Middle frontal gyrus (tissue), 1 donor: ENCODE measurements around the gene RAX.
"Not testable (repeated sequence)": the region's sequence is repeated elsewhere in the genome, so short reads cannot be mapped to it uniquely, and the experiment has no call there.

Source experiments
- DNase-seq: peaks from one replicate; pipeline ENCODE4 v3.0.0-alpha.2; 2015; ENCODE audit warnings: low spot score; ENCODE audit errors: extremely low spot score

The RAX gene

DNA sequence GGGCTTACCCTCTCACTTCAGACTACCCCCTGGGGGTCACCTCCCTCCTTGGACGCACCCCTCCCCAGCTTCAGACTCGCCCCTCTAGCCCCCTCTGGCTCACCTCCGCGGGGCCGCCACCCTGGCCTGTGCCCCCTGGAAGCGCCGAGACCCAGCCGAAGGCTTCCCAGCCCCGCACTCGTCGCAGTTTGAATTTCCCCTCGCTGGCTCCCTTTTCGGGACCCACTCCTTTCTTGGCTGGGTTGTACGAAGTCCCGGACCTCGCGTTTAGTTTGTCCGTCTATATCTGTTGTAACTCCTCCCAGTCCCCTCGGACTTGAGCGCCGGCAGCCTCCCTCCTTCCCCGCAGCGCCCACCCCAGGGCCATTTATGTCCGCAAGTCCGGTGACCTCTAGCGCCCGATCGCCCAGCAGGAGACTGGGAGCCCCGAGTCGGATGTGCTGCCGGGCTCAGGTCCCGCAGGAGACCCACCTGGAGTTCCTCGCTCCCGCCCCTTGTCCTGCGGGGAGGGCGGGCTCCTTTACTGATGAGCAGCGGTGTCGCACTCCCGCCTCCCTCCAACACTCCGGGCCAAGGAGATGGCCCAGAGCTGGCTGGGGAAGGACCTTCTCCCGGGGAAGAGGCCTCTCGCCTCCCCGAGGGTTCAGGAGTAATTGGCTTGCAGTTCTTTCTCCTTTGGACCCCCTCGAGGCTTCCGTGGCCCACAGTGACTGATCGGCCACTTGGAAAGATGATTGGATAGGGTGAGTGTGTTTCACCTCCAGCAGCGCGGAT is 692 bp upstream of the RAX start:
- DNase-seq = no peak

DNA sequence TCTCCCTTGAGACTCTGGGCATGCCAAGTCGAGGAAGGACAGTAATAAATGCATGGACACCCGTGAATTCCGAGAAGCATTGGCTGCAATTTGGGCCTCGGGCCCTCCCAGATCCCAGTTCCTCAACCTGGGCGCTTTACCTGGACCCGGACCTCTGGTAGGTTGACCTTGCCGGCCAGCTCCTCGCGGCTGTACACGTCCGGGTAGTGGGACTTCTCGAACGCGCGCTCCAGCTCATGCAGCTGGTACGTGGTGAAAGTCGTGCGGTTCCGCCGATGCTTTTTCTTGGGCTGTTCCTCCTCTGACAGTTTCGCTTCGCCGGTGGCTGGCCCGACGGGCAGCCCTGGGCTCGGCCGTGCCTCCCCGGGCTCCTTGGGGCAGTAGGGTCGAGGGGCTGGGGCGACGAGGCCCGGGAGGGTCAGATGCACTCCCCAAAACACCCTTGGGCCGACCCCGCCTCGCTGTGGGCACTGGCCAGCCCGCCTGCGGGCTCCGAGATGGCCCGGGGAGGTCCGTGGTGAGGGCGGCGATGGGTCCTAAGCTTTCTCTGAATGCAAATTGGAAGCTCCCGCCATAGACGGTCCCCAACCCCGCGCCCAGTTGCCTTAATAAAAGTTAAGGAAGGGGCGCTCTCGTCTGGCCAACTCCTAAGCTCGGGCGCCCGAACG is 899 bp downstream of the RAX start:
- DNase-seq = no peak

DNA sequence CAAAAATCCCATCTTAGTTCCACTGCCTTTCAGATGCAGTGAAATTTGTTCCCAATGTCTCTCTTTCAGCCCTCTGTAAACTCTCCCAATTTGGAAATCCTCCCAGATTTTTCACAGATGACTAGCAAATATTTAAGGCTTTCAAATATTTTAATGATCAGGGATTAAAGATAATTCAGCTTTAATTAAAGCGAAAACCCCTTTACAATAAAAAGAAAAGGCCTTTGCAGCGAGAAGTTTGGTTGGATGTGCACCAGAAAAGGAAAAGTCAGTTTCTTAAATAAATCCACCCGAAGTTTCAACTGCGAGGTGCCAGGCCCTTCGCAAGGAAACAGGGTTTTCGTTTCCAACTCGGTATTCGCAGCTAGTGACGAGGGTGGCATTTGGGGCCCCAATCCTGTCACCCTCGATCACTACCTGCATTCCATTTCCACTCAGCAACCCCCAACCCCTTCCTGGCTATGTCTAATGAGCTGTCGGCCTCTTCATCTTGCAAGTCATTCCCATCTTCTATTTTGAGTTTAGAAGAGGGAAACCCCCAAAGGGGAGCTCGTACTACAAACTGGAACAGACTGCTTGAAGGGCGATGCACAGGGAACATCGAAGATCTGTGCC is 1.5 kb downstream of the RAX start:
- DNase-seq = no peak

DNA sequence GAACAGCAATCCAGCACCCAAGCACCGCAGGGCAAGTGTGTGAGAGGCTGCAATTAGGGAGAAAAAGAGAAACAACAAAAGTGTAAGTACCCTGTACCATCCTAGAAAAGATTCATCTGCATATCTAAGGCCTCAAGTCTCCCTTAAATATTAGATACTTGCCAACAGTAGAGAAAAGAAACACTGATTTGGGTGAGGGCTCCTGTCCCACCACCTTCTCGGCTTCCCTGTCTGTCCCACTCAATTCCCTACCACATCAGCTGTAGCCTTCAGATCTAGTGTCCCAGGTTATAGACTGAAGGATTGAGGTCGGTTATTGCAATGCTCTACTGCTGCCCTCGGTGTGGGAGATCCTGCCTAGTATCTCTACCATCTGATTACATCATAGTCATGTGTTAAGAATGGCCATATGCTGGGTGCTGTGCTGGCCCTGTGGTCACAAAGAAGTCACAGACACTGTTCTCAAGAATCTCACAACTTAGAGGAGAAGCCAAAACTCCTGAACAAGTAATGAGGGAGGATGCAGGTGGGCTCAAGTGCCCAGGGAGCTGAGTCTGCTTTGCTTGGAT is 2.5 kb downstream of the RAX start:
- DNase-seq = no peak

DNA sequence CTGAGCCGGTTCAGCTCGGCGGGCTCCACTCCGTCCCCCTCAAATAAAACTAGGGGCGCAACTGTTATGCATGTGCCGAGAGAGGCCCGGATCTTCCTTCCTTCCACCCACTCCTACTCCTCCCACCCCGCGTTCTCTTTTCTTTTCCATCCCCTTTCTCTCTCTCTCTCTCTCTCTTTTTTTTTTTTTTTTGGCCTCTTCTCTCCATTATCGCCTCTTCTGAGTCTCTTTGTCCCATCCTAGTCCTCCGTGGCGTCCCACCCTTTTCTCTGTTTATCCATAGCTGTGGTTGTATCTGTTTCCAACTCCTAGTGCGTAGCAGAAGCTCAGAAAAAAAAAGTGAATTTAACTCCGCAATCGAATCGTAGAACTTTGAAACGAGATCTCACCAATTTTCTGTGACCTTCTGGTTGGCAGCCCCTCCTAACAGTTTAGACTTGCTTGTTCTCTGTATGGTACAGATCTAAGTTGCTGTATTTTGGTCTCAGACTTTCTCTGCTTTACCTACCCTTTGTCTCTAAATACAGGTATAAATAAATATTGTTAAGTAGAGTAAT is 3.6 kb downstream of the RAX start:
- no peak for DNase-seq

DNA sequence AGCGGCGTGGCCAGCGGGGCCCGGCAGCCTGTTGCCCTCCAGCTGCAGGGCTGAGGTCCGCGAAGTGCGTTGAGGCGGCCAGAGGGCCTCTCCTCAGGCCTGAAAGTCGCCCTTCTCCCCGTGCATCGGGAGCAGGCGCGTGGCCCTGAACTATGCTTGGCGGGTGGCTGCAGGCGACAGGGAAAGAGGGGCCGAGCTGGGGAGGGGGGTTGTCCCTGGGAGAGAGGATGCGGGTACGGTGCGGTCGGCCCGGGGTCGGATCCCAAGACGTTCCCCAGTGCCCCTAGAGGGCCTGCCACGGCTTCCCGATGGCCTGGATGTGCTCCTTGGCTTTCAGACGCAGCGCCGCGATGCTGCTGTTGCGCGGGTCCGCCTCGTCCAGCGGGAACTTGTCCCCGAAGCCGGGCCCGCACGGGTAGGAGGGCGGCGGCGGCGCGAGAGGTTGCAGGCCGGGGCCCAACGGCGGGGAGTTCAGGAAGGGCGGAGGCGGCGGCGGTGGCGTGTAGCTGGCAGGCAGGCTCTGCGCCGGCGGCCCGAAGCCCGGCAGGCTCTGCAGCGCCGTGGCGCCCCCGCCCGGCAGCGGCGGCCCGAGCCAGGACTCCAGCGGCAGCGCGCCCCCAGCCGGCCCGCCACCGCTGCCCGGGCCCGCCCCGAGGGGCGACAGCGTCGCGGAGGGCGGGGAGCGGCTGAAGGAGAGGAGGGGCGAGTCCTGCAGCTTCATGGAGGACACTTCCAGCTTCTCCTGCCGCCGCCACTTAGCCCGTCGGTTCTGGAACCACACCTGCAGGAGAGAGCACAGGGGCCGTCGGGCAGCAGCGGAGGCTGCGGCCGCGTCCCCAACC is 4.3 kb downstream of the RAX start:
- DNase-seq = no peak

DNA sequence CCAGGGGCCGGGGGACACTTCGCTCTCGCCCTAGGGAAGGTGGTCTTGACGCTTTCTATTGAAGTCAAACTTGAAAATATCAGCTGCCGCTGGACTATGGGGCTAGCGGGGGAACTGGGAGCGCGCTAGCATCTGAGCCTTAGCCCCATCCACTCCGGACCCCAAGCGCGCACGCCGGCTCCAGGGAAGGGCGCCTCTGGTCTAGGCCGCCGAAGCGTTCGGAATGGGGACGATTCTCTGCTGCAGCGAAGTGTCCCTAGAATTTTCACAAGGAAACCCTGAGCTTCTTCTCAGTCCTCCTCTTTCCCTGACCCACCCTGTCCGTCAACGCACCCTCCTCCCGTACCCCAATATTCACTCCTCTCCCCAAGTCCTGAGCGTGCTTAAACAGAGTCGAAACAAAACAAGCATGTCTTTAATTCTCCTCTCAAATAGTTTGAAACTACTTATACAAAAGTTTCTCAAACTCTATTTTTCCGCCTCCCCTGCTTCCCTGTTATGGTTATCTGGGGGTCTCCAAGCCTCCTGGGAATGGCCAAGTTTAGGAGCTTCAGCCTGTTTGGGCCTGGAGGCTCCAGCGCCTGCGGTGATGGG is 5.0 kb downstream of the RAX start:
- DNase-seq = no peak

DNA sequence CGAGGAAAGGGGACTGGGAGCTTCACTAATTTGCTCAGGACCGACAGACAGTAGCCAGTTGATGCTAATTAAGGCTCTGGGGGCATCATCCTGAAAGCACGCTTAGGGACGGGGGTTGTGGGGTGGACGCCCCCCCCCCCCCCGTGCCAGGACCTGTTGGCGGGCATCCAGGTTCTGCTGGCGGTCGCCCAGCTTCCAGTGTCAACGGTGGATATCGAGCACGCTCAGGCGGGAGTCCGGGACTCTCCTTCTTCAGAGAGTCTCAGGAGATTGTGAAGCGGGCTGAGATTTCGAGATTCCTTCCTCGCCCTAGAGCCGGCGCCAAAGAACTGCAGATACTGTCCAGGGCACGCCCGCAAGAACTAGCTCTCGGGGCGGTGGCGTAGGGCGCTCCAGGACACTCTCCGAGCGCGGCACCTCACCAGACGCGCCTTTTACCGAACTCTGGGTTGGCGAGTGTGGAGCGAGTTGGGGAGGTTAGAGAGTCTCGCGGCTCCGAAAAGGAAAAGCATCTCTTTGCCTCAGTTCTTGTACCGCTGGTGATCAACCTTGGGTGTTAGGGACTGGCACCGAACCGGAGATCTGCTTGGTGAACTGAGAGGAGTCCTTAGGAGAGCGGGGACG is 5.6 kb downstream of the RAX start:
- DNase-seq = no peak

DNA sequence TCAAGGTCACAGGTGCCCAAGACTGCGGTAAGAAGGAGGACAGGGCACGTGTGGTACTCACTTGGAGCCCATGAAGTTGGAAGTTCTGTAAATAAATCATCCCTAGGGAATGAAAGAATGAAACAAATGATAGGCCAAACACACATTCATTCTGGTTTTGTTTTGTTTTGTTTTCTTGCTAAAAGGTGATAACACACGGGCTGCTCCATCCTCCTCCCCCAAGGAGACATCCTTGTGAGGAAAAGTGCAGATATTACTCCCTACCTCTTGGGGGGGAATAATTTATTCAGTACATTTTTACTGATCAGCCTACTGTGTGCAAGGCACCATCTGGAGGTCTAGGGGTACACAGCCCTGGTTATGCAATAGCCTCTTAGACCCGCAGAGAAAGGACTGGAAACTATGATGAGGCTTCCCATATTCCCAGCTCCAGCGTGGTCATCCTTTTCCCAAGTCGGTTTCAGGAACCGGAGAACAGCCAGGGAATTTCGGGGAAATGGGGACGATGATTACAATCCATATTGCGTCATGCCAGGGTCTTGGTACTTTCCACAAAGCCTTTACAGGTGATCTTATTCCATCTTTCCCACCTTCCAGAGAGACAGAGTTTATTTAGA is 6.3 kb downstream of the RAX start:
- no peak for DNase-seq

DNA sequence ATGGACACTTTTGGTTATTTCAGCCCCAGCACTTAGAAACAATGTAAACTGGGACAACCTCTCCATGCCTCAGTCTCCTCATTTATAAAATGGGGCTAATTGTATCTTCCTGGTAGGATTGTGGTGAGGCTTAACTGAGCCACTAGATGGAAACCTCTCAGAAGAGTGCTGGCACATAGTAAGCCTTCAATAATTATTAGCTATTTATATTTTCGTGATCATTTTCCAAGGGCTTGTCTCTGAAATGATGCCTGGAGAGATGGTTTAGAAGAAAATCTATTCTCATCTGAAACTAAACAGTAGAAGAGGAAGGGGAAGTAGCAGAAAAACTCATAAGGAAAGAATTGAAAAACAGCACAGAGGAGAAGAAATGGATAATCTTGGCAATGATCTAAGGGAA is 6.8 kb downstream of the RAX start:
- DNase-seq = no peak

DNA sequence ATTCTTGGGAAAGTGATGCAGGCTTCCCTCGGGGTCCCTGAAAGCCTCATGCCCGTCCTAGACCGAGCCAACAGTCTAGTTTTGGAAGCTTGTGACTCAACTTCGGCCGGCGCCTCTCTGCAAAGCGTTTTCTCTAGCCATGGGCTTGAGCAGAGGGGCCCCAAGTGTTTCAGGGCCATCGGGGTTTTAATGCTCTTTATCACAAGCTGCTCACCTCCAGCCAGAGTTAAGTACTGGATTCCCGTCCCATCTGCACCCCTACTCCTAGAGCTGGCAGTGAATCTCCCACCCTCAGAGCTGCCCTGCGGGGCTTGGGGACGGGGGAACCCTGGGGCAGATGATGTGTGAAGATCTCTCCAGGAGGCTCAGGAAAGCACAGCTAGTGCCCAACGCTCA is 7.3 kb downstream of the RAX start:
- no peak for DNase-seq

DNA sequence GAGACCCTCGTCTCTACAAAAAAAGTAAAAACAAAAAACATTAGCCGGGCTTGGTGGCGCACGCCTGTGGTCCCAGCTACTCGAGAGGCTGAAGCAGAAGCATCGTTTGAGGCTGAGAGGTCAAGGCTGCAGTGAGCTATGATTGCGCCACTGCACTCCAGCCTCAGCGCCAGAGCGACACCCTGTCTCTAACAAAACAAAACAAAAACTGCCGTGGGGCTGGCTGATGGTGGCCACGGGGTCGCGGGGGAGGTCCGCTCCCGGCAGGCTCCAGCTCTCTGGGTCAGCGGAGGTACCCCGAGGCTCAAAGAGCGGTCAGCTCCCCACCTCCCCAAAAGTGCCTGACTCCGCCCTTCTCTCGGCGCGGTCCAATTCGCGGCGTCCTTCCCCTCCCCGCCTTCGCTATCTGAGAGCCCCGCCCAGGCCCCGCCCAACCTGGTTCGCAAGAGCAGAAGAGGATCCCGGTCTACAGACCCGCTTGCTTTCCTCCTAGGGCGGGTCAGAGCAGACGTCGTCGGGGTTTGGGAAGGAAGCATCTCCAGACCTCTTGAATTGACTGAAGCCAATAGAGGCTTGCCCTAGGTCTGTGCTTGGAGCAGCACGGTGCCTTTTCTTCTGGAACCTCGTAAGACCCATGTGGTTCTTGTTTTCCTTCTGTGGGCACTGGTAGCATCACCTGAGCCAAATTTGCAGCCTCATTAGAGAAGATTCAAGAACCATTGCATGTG is 7.8 kb downstream of the RAX start:
- DNase-seq = no peak

DNA sequence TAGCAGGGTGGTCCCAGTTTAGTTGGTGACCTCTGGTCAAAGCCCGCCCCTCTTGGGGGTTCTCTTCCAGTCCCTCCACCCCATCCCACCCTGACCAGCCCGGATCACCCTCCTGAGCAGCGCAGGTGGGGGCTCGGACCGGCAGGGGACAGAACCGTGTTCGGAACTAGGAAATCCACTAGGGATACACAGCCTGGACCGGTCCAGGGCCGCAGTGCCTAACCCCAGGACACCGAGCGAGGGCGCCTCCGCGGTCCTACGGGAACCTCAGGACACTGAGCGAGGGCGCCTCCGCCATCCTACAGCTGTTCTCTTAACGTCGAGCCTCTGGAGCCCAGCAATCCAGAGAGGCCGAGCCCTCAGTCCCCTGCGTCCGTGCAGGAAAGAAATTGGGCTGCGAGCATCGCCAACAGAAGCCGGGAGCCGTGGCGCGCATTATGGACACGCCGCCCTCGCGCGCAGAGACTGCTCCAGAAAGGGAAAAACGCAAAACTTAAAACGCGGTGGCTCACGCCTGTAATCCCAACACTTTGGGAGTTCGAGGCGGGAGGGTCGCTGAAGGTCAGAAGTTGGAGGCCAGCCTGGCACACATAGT is 8.5 kb downstream of the RAX start:
- no peak for DNase-seq

DNA sequence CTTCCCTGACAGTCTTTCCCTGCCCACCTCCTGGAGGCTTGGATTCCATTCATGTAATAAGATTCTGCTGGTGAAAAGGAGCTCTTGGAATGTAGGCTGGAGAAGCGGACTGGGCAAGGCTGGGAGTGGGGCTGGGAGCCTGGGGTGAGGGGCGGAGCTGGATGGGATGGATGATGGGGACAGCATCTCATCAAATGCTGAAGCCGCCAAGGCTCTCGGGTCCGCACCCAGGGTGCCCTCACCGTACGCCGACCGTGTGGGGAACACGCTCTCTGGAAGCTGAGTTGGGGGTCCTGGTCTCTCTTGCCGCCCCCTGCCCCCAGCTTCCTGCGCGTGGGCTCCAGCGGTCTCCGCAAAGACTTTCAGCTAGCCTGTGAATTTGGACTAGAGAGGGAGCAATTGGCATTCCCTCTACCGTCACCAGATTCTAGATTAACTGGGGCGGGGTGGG is 9.1 kb downstream of the RAX start:
- no peak for DNase-seq

DNA sequence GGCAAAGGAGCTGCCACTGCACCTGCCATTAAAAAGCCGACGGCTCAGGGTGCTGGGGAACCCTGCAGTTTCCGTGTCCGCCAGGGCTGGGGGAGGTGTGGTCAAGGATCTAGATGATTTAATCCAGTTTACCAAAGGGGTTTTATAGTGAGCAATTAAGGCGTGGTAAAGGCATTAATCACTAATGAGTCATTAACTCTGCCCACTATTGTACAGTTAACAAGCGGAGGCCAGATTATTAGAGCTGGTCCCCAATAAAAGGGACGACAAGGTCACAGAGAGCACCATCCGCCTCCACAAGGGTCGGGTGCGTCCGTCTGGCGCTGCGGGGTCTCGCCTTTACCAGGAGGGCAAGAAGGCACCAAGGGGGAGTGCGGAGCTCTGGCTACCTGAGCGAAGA is 9.6 kb downstream of the RAX start:
- DNase-seq = no peak

DNA sequence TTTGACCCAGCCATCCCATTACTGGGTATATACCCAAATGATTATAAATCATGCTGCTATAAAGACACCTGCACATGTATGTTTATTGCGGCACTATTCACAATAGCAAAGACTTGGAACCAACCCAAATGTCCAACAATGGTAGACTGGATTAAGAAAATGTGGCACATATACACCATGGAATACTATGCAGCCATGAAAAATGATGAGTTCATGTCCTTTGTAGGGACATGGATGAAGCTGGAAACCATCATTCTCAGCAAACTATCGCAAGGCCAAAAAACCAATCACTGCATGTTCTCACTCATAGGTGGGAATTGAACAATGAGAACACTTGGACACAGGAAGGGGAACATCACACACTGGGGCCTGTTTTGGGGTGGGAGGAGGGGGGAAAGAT is 11.0 kb downstream of the RAX start:
- not testable (repeated sequence) for DNase-seq

DNA sequence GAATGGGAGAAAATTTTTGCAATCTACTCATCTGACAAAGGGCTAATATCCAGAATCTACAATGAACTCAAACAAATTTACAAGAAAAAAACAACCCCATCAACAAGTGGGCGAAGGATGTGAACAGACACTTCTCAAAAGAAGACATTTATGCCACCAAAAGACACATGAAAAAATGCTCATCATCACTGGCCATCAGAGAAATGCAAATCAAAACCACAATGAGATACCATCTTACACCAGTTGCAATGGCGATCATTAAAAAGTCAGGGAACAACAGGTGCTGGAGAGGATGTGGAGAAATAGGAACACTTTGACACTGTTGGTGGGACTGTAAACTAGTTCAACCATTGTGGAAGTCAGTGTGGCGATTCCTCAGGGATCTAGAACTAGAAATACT is 11.4 kb downstream of the RAX start:
- not testable (repeated sequence) for DNase-seq

DNA sequence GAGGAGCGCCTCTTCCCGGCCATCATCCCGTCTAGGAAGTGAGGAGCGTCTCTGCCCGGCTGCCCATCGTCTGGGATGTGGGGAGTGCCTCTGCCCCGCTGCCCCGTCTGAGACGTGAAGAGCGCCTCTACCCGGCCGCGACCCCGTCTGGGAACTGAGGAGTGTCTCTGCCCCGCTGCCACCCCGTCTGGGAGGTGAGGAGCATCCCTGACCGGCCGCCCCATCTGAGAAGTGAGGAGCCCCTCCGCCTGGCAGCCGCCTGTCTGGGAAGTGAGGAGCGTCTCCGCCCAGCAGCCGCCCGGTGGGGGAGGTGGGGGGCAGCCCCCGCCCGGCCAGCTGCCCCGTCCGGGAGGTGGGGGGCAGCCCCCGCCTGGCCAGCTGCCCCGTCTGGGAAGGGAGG is 17.8 kb downstream of the RAX start:
- DNase-seq = not testable (repeated sequence)
